H1 (cell line): ENCODE measurements around the gene NDUFV1. TPM values are rescaled to one million over a fixed set of nuclear protein-coding genes. Genes with fewer than 3 reads are reported as not detected.

Experiments used
- ASH2L ChIP-seq: fragments of 200-600, 300-600 bp; sonication (generic); IDR thresholded peaks from one replicate; pipeline ENCODE4 v1.7.1; 2017; ENCODE audit warnings: low read length
- CBX5 ChIP-seq: fragments of 300-800, 300-1000 bp; sonication (generic); IDR thresholded peaks from 2 replicates; pipeline ENCODE4 v1.7.1; 2016; ENCODE audit warnings: antibody characterized with exemption, low read length, low read depth
- CEBPB ChIP-seq: IDR thresholded peaks from 2 replicates; pipeline ENCODE4 v1.6.1; 2012; ENCODE audit warnings: low read depth, low read length
- CHD1 ChIP-seq: IDR thresholded peaks from 2 replicates; pipeline ENCODE4 v1.6.1; 2012; ENCODE audit warnings: low read depth, low read length, improper control_type of control experiment
- CREB1 ChIP-seq: IDR thresholded peaks from 2 replicates; pipeline ENCODE4 v1.6.1; 2012; ENCODE audit warnings: inconsistent platforms
- CTCF ChIP-seq, 3 experiments: IDR thresholded peaks; 1 replicate in 2 of 3; 2 replicates in 1 of 3; pipeline versions ENCODE4 v1.5.1 to v1.6.1; 2011; ENCODE audit warnings: low read length in 3 of 3, mild to moderate bottlenecking in 3 of 3, inconsistent platforms in 2 of 3, low read depth in 1 of 3, moderate library complexity in 1 of 3; ENCODE audit not compliant: insufficient read depth in 1 of 3; ENCODE audit errors: control extremely low read depth in 1 of 3
- EZH2 ChIP-seq: fragments of 200-600 bp; sonication (generic); IDR thresholded peaks from 2 replicates; pipeline ENCODE4 v1.7.1; 2012; ENCODE audit warnings: low read depth, mild to moderate bottlenecking, moderate library complexity, low read length, inconsistent platforms; ENCODE audit not compliant: severe bottlenecking
- GABPA ChIP-seq: IDR thresholded peaks from 2 replicates; pipeline ENCODE4 v1.6.1; 2011; ENCODE audit warnings: mild to moderate bottlenecking, low read length, moderate library complexity, borderline replicate concordance; ENCODE audit not compliant: insufficient read depth
- GTF2F1 ChIP-seq: IDR thresholded peaks from 2 replicates; pipeline ENCODE4 v1.6.1; 2012; ENCODE audit warnings: low read depth, low read length, improper control_type of control experiment, borderline replicate concordance
- HDAC2 ChIP-seq, 2 experiments: fragments of 300-600 bp in 1 of 2; sonication (generic) in 1 of 2; IDR thresholded peaks; 2 replicates each; pipeline ENCODE4 v1.6.1; 2011 to 2012; ENCODE audit warnings: low read depth in 2 of 2, low read length in 2 of 2, mild to moderate bottlenecking in 2 of 2, moderate library complexity in 2 of 2, borderline replicate concordance in 1 of 2, inconsistent platforms in 1 of 2
- HDAC6 ChIP-seq: IDR thresholded peaks from one replicate; pipeline ENCODE4 v1.7.1; 2012; ENCODE audit warnings: low read depth, mild to moderate bottlenecking, inconsistent platforms, low read length, moderate library complexity
- MAFK ChIP-seq: IDR thresholded peaks from 2 replicates; pipeline ENCODE4 v1.6.1; 2012; ENCODE audit warnings: low read depth, mild to moderate bottlenecking, improper control_type of control experiment, low read length
- NANOG ChIP-seq: IDR thresholded peaks from 2 replicates; pipeline ENCODE4 v1.6.1; 2011; ENCODE audit warnings: low read length, low read depth, mild to moderate bottlenecking, inconsistent platforms; ENCODE audit not compliant: insufficient read depth, poor library complexity, severe bottlenecking
- PHF8 ChIP-seq: fragments of 200-600 bp; sonication (generic); conservative IDR thresholded peaks from 2 replicates; pipeline ENCODE4 v1.7.1; 2012; ENCODE audit warnings: low read depth, mild to moderate bottlenecking, inconsistent platforms, low read length, moderate library complexity
- RBBP5 ChIP-seq: IDR thresholded peaks from 2 replicates; pipeline ENCODE4 v1.7.1; 2012; ENCODE audit warnings: low read depth, mild to moderate bottlenecking, inconsistent platforms, low read length, moderate library complexity, borderline replicate concordance
- SIN3A ChIP-seq, 2 experiments: IDR thresholded peaks in 1 of 2; conservative IDR thresholded peaks in 1 of 2; 2 replicates each; pipeline ENCODE4 v1.6.1; 2011 to 2012; ENCODE audit warnings: low read length in 2 of 2, improper control_type of control experiment in 1 of 2, low read depth in 1 of 2, mild to moderate bottlenecking in 1 of 2
- SIRT6 ChIP-seq: IDR thresholded peaks from one replicate; pipeline ENCODE4 v1.7.1; 2012; ENCODE audit warnings: low read length, inconsistent platforms
- SP2 ChIP-seq: IDR thresholded peaks from 2 replicates; pipeline ENCODE4 v1.6.1; 2012; ENCODE audit warnings: mild to moderate bottlenecking, low read length, inconsistent platforms
- SP4 ChIP-seq: IDR thresholded peaks from 2 replicates; pipeline ENCODE4 v1.6.1; 2012; ENCODE audit warnings: low read length, inconsistent platforms
- SRF ChIP-seq: IDR thresholded peaks from 2 replicates; pipeline ENCODE4 v1.6.1; 2011; ENCODE audit warnings: mild to moderate bottlenecking, low read depth, low read length, moderate library complexity
- SUZ12 ChIP-seq: fragments of 200-600 bp; sonication (generic); IDR thresholded peaks from 2 replicates; pipeline ENCODE4 v1.6.1; 2012; ENCODE audit warnings: mild to moderate bottlenecking, inconsistent platforms, low read length, moderate library complexity, mixed read lengths
- TBP ChIP-seq: IDR thresholded peaks from 2 replicates; pipeline ENCODE4 v1.6.1; 2011; ENCODE audit warnings: low read depth, low read length, improper control_type of control experiment
- YY1 ChIP-seq: IDR thresholded peaks from 2 replicates; pipeline ENCODE4 v1.6.1; 2011; ENCODE audit warnings: low read depth, mild to moderate bottlenecking, low read length
- polyA plus RNA-seq, 7 experiments: library from polyadenylated mRNA; depleted of rRNA in 3 of 7; stranded (reverse) in 5 of 7; unstranded in 2 of 7; fragments of >200 nt in 5 of 7; fragments of 200-250 nt in 2 of 7; gene quantifications; 1 replicate in 5 of 7; 2 replicates in 1 of 7; 4 replicates in 1 of 7; pipeline versions ENCODE4 v1.2.1 to v1.2.3, GENCODE V29; 2011 to 2013; ENCODE audit warnings: missing spikeins in 2 of 7, mixed read lengths in 2 of 7
- total RNA-seq: library from RNA; stranded (reverse); fragmentation: NEBNext Ultra II Directional; extraction: Animal tissue kit (Norgen Biotek cat#: 25700); gene quantifications from 2 replicates; pipeline ENCODE4 v1.2.1, GENCODE V29; 2021

NDUFV1 gene
- total and polyA plus RNA-seq, 2 of the 8 experiments (the other 6 are each of a cell fraction or from before 2014, with no cell fraction given), result 125 to 131 TPM

- no peak for TF ChIP-seq SUZ12
- no peak for TF ChIP-seq RBBP5
- no peak for TF ChIP-seq CREB1
- no peak for TF ChIP-seq CHD1
- TF ChIP-seq SIRT6, result no peak
- no peak for TF ChIP-seq EZH2
- TF ChIP-seq MAFK, result no peak
- no peak for TF ChIP-seq GTF2F1
- no peak for TF ChIP-seq PHF8
- no peak for TF ChIP-seq CEBPB
- TF ChIP-seq CTCF (IDR thresholded peaks at IDR 0.05; ENCODE audit: control extremely low read depth in 1 of 3, insufficient read depth in 1 of 3, low read depth in 1 of 3, low read length in 3 of 3), result peak; percentile 72 to 76 (median 73)
- no peak for TF ChIP-seq CBX5
- TF ChIP-seq HDAC6, result no peak
- TF ChIP-seq SP2, result no peak
- TF ChIP-seq ASH2L, result no peak
- TF ChIP-seq HDAC2 (IDR thresholded peaks at IDR 0.05; ENCODE audit: borderline replicate concordance in 1 of 2, low read depth in 2 of 2, low read length in 2 of 2), result no peak
- TF ChIP-seq SP4, result no peak
- no peak for TF ChIP-seq NANOG
- no peak for TF ChIP-seq GABPA
- TF ChIP-seq TBP, result peak; percentile 10; the same call in 1 of the 2 replicates
- TF ChIP-seq SRF, result no peak
- TF ChIP-seq YY1, result peak; percentile 29; the same call in 1 of the 2 replicates
- peak in 1 of 2 experiments; percentile 22; a peak in 1 of 4 replicates for TF ChIP-seq SIN3A (conservative IDR thresholded peaks at IDR 0.05 in 1 of 2, IDR thresholded peaks at IDR 0.05 in 1 of 2; ENCODE audit: low read depth in 1 of 2, low read length in 2 of 2)
Measured at GRCh38 chr11:67572747-67573419, 33.9 kb upstream of the NDUFV1 start (continued).
